AG20443 (cell line): ENCODE data around the gene CARS1.

ENCODE experiments used
- DNase-seq: peaks from one replicate; pipeline ENCODE4 v3.0.0; 2012; ENCODE audit warnings: low spot score, mixed read lengths

Gene CARS1

GRCh38 chr11:3008746-3009336, 48.4 kb downstream of the CARS1 start:
- no peak for DNase-seq

DNA sequence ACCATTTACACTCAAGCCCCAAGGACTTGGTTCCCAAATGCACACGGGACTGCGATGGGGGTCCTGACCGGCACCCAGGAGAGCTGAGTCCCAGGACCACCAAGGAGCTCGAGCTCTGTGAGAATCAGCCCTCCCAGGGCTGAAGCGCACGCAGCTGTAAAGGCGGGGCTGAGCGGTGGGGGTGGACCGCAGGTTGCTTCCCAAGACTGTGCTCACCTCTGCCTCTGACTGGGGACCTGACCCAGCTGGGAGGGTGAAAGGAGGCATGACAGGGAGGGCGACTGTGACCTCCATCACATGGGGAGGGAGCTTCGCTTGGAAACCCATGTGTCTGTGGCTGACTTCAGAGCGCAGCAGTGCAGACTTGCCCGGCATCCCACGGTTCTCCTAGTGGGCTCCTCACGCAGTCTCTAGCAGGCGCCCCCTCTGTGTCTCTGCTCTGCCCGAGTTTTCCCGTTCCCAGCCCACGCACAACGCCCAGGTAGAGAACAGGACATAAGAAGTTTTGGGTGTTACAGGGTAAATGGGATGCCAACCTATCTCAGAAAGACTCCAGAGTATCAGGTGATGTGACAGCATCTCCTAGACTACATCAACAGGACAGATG, 49.7 kb downstream of the CARS1 start:
- DNase-seq, result no peak

- DNase-seq, result no peak
Observed at GRCh38 chr11:3006505-3007260, 50.5 kb downstream of the CARS1 start.

DNA sequence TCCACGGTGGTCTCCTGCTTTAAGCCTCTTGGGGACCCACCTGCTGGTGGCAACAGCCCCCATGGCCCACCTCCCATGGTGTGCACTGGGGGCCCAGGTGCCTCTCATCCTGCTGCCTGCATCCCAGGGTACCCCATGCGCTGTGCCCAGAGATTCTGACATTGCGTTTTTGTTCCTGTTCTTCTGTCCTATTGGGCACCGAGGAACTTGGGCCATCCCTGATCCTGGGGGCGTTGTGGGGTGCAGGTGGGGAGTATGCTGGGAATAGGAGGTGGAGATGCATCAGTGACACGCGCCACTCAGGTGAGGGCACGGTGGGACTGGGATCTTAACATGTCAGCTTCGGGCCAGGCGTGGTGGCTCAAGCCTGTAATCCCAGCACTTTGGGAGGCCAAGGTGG, 52.7 kb downstream of the CARS1 start:
- DNase-seq, result no peak

DNA sequence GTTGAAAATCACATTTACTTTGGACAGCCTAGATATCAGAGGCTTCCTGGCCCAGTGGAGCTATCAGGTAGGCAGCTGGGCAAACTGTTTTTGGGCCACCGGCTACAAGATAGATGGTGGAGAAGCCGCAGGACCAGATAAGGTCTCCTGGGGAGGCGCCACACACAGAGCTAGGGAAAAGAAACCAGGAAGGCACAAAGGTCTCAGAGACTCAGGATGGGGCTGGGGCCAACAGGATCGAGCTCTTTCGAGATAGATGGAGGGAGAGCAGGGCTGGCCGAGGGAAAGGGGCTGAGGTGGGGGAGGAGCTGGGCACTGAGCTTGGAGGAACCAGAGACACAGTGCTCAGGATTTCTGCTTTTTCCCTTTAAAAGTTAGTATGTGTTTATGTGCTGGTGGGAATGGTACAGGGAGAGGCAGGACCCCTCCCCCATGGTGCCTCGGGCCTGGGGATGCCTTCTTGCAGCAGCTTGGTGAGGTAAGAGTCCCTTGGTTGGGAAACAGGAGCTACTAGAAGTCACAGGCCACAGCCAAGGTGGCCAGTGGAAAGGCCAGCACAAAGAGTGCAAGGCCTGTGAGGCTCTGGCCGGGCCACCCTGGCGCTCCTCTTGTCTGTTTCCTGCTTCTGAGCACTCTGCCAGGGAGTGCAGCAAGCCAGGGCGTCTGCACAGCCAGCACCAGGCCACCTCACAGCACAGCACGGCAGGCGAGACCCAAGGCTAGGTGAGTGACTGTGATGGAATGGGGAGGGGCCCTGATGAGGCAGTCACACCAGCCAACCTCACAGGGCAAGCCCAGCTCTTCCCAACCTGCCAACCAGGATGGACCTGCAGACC, 53.6 kb downstream of the CARS1 start:
- DNase-seq, result no peak

DNA sequence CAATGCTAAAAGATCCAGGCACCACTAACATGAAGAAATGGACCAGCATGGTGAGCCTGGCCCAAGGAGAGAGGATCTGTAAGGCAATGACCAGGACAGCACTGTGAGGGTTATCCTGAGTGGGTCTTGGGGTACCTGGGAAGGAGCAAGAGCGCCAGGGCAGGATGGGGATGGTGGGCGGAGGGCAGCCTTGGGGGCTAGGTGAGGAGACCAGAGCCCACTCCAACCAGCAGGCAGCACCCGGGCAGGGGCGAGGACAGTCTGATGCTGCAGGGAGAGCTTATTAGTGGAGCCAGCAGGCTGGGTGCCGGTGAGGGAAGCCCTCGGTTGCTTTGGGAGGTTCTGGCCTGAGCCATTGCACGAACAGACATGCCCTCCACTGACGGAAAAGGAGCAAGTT, 54.4 kb downstream of the CARS1 start:
- no peak for DNase-seq

- DNase-seq, result no peak
Observed at GRCh38 chr11:3002351-3002861, 54.8 kb downstream of the CARS1 start.

GRCh38 chr11:3001496-3001895, 55.7 kb downstream of the CARS1 start:
- DNase-seq, result no peak

DNA sequence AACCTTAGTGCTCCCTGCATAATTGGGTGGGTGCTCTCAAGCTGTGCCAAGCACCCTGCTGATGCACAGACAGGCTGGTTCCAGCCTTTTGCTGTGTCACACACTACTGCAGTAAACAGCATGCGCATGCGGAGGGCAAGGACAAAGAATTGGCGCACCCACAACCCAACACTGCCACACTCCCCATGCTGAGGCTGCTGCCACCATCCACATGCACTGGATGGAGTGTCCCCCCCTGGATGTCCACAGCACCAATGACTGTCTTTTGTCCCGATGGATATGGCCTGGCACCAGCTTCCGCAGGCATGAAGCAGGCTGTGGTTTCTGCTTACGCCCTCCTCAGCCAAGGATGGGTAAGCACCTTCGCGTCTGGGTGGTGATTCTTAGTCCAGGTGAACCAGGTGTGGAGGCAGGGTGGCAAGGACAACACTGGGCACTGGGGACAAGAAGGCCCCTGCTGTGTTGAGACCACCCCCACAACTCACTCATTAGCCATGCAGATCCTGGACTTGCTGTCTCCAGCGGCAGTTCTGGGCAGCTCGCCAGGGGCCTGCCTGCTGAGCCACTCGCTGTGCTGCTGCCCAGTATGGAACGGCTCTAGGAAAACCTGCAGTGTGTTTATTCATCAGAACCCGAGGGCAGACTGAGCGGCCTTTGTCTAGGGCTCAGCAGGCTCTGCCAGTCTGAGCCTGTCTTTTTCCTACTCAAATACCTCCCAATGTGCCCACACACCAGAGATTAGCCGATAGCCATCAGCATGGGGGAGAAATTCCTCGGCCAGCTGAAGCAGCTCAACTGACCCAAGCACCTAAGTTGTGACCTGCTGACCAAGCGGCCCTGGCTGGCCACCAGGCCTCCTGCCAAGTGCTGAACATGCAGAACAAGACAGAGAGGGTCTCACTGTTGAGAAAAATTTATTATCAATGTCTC, 56.9 kb downstream of the CARS1 start:
- no peak for DNase-seq

GRCh38 chr11:2999464-2999998, 57.7 kb downstream of the CARS1 start:
- no peak for DNase-seq

- DNase-seq, result no peak
Observed at GRCh38 chr11:2998073-2998850, 59.0 kb downstream of the CARS1 start.

- DNase-seq, result no peak
Observed at GRCh38 chr11:2997406-2997805, 59.8 kb downstream of the CARS1 start.

- DNase-seq, result no peak
Observed at GRCh38 chr11:2996976-2997375, 60.2 kb downstream of the CARS1 start.

- peak; percentile 6 for DNase-seq
Observed at GRCh38 chr11:2995893-2996554, 61.2 kb downstream of the CARS1 start.

DNA sequence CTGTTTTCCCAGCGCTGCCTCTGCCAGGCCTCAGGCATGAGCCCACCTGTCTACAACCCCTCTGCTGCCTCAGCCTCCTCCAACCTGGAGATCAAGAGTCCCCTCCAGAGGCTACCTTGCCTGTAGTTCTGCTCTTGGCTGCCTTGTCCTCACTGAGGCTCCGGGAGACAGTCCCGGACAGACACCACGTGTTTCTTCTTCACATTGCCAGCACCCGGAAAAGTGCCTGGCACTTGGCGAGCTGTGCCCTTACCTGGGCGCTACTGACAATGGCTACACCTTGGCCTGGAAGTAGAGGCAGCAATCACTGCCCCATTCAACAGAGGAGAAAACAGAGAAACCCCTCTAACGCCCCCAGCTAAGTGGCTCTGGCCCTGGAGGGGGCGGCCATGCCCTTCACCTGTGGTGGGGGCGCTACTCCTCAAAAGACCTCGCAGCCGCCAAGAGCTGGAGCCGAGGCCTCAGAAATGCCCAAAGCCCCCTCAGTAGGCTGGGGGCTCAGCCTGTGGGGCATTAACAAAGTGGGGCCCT, 62.1 kb downstream of the CARS1 start:
- DNase-seq, result peak; percentile 3

- DNase-seq, result no peak
Observed at GRCh38 chr11:2994336-2994730, 62.9 kb downstream of the CARS1 start.

DNA sequence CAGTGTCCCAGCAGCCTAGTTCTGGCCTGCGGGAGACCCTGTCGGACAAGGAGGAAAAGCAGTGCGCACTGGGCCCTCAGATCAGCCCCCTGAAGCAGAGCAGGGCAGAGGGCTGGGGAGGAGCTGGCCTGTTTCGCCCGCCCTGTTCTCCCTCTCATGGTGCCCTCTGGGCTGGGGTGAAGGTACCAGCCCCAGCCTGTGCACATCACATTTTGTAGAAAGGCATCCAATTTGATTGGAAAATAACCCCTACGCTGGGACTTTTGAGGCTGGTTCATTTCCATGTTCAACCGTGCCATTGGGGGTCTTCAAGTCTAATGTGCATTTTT, 64.3 kb downstream of the CARS1 start:
- no peak for DNase-seq

DNA sequence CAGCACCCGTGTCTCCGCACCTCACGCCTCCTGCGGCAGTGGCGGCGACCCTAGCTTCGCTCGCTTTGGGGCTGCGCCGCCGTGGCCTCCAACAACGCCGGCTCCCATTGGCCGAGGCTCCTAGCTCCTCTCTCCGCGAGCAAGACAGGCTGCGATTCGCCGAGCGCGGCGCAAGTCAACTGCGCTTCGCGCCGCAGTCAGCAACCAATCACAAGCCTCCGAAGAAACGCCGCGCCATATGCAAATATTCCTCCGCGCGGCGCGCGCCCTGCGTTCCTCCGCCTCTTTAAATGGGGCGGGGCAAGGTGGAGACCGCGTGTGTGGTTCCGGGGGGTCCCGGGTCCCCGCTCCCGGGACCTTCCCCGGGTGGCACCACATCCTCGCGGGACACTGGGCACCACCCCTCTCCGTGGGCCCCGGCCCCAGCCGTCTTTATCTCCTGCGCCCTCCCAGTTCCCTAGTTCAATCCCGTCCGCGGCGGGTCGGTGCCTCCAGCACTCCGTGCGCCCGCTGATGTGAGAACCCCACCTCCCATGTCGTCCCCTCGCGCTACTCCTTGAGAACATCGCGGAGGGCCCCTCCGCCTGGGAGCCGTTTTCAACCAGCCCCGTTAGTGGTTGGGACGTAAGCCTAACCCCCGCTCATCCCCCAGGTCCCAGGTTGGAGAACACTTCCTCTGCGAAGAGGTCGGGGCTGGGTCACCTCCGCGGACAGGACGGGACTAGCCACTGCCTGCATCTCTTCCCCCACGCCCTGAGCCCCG, 64.8 kb downstream of the CARS1 start, which contains the start of gene NAP1L4:
Gene NAP1L4, minus strand, starts transcription at position 96 of the 763 bp plus-strand sequence. CDS start 13,109 bp downstream, outside the sequence.
- DNase-seq, result peak; percentile 99
